ENCODE data around the gene MMAB.

MMAB gene

DNA sequence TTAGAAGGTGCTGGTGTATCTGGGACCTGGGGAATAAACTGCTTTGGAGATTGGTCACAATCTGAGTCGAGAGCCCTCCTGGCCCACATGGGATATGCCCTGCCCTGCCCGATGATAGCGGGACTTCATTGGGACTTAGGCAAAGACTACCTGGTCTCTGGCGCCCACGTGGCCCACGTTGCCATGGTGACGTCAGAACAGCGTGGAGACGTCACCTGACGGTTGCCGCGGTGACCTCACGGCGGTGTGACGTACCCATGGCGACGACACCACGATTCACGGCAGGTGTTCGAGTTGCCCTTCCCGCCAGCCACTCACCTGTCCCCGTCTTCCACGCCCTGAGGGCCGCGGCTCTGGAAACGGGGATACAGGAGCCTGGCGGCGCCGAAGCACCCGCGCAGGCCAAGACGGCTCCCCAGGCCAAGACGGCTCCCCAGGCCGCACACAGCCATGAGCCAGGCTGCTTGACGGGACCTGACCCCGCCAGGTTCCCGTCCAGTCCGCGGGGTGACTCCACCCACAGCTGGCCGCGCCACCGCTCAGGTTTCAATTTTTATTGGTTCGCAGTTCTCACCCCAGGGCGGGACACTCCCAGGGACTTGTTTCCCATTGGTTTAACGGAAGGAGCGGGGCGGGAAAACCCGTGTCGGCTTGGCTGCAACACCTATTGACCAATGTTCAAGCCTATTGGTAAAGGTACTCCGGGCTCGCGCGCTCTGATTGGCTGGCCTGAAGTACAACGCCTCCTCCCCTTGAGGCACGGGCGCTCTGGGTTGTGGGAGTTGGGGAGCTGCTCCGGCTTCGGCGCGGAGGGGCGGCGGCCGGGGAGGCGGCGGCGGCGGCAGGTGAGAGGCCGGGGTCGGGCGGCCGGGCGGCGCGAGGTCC lies at the start of gene MMAB, which contains the start of gene MVK:
Gene MMAB, minus strand, starts transcription at position 476 of the 885 bp plus-strand sequence. Its CDS starts 24 bp downstream, at position 452.
Gene MVK, plus strand, starts transcription at position 766 of the 885 bp plus-strand sequence. CDS start 1,029 bp downstream, outside the sequence.
- Histone ChIP-seq H3K27me3 (ENCODE audit: control insufficient read depth in 5 of 5, insufficient read depth in 4 of 5, low read length in 5 of 5) (no peaks in the 10 kb centered on the region), H3K36me3 (ENCODE audit: control insufficient read depth in 5 of 5, insufficient read depth in 5 of 5, low read length in 5 of 5) (peaks cover 0 to 40% (median 33%) of the 10 kb centered on the region in 5 donors), H3K27ac (ENCODE audit: low read depth, low read length) (peak within 1 kb of the TSS; percentile 50), H3K9ac (ENCODE audit: low read length in 5 of 5) (peak within 1 kb of the TSS; percentile 50 to 92 (median 84)), H3K4me3 (ENCODE audit: low read depth in 1 of 5, low read length in 5 of 5) (peak within 1 kb of the TSS; percentile 79 to 90 (median 88)), H3K9me3 (ENCODE audit: control insufficient read depth in 5 of 5, low read length in 5 of 5) (no peaks in the 10 kb centered on the region), H3K4me1 (ENCODE audit: control insufficient read depth in 5 of 5, insufficient read depth in 5 of 5, low read length in 5 of 5) (peaks cover 8 to 26% (median 20%) of the 10 kb centered on the region in 5 donors)

DNA sequence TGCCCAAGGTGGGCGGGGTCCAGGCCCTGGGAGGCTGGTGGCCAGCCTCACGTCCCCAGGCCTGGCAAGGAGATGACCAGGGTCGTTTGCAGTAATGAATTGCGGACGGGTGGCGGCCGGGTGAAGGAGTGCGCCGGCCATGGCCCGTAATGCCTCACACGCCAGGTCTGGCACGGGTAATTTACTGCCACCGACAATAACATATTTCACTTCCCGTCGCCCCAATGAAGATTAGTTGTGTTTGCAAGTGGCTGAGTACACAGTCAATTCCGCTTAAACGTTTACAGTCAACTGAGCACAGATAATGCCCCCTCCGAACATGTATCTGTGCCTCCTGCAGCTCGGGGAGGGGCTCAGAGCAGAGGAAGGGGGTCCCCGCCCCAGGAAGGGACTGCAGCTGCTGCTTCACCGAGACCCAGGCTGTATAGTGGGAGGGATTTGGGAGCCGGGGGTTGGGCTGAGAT lies 48.6 kb upstream of the MMAB start:
- H3K9ac ChIP-seq (ENCODE audit: low read length in 5 of 5), result no peak overlapping the region
- H3K27ac ChIP-seq (ENCODE audit: low read depth, low read length), result no peak overlapping the region
- peaks cover 0 to 4% (median 0%) of the 10 kb centered on the region in 5 donors for H3K4me1 ChIP-seq (ENCODE audit: control insufficient read depth in 5 of 5, insufficient read depth in 5 of 5, low read length in 5 of 5)
- no peak overlapping the region for H3K4me3 ChIP-seq (ENCODE audit: low read depth in 1 of 5, low read length in 5 of 5)
- no peaks in the 10 kb centered on the region for H3K9me3 ChIP-seq (ENCODE audit: control insufficient read depth in 5 of 5, low read length in 5 of 5)
- no peaks in the 10 kb centered on the region for H3K36me3 ChIP-seq (ENCODE audit: control insufficient read depth in 5 of 5, insufficient read depth in 5 of 5, low read length in 5 of 5)
- H3K27me3 ChIP-seq (ENCODE audit: control insufficient read depth in 5 of 5, insufficient read depth in 4 of 5, low read length in 5 of 5), result peaks cover 11 to 37% (median 32%) of the 10 kb centered on the region in 5 donors

- H3K36me3 ChIP-seq (ENCODE audit: control insufficient read depth in 5 of 5, insufficient read depth in 5 of 5, low read length in 5 of 5), result no peaks in the 10 kb centered on the region
- peaks cover 11 to 38% (median 29%) of the 10 kb centered on the region in 5 donors for H3K27me3 ChIP-seq (ENCODE audit: control insufficient read depth in 5 of 5, insufficient read depth in 4 of 5, low read length in 5 of 5)
- no peaks in the 10 kb centered on the region for H3K9me3 ChIP-seq (ENCODE audit: control insufficient read depth in 5 of 5, low read length in 5 of 5)
- H3K9ac ChIP-seq (ENCODE audit: low read length in 5 of 5), result no peak overlapping the region
- no peak overlapping the region for H3K27ac ChIP-seq (ENCODE audit: low read depth, low read length)
- peaks cover 0 to 4% (median 0%) of the 10 kb centered on the region in 5 donors for H3K4me1 ChIP-seq (ENCODE audit: control insufficient read depth in 5 of 5, insufficient read depth in 5 of 5, low read length in 5 of 5)
- no peak overlapping the region for H3K4me3 ChIP-seq (ENCODE audit: low read depth in 1 of 5, low read length in 5 of 5)
Observed at GRCh38 chr12:109621211-109621694, 47.9 kb upstream of the MMAB start.

GRCh38 chr12:109619002-109619604 lies 45.8 kb upstream of the MMAB start:
- no peaks in the 10 kb centered on the region for H3K9me3 ChIP-seq (ENCODE audit: control insufficient read depth in 5 of 5, low read length in 5 of 5)
- H3K27ac ChIP-seq (ENCODE audit: low read depth, low read length), result no peak overlapping the region
- no peak overlapping the region for H3K4me3 ChIP-seq (ENCODE audit: low read depth in 1 of 5, low read length in 5 of 5)
- no peak overlapping the region for H3K9ac ChIP-seq (ENCODE audit: low read length in 5 of 5)
- peaks cover 6 to 33% (median 20%) of the 10 kb centered on the region in 5 donors for H3K27me3 ChIP-seq (ENCODE audit: control insufficient read depth in 5 of 5, insufficient read depth in 4 of 5, low read length in 5 of 5)
- peaks cover 0 to 4% (median 0%) of the 10 kb centered on the region in 5 donors for H3K4me1 ChIP-seq (ENCODE audit: control insufficient read depth in 5 of 5, insufficient read depth in 5 of 5, low read length in 5 of 5)
- H3K36me3 ChIP-seq (ENCODE audit: control insufficient read depth in 5 of 5, insufficient read depth in 5 of 5, low read length in 5 of 5), result no peaks in the 10 kb centered on the region

GRCh38 chr12:109618082-109618481 lies 44.8 kb upstream of the MMAB start:
- no peaks in the 10 kb centered on the region for H3K36me3 ChIP-seq (ENCODE audit: control insufficient read depth in 5 of 5, insufficient read depth in 5 of 5, low read length in 5 of 5)

GRCh38 chr12:109617491-109617890 lies 44.2 kb upstream of the MMAB start:
- Histone ChIP-seq H3K27ac (ENCODE audit: low read depth, low read length) (no peak overlapping the region), H3K4me3 (ENCODE audit: low read depth in 1 of 5, low read length in 5 of 5) (no peak overlapping the region), H3K4me1 (ENCODE audit: control insufficient read depth in 5 of 5, insufficient read depth in 5 of 5, low read length in 5 of 5) (peaks cover 0 to 4% (median 0%) of the 10 kb centered on the region in 5 donors), H3K36me3 (ENCODE audit: control insufficient read depth in 5 of 5, insufficient read depth in 5 of 5, low read length in 5 of 5) (no peaks in the 10 kb centered on the region), H3K27me3 (ENCODE audit: control insufficient read depth in 5 of 5, insufficient read depth in 4 of 5, low read length in 5 of 5) (peaks cover 13 to 48% (median 29%) of the 10 kb centered on the region in 5 donors), H3K9me3 (ENCODE audit: control insufficient read depth in 5 of 5, low read length in 5 of 5) (no peaks in the 10 kb centered on the region), H3K9ac (ENCODE audit: low read length in 5 of 5) (no peak overlapping the region)

More at GRCh38 chr12:109618082-109618481, 44.8 kb upstream of the MMAB start:
- Histone ChIP-seq H3K4me1 (ENCODE audit: control insufficient read depth in 5 of 5, insufficient read depth in 5 of 5, low read length in 5 of 5) (peaks cover 0 to 4% (median 0%) of the 10 kb centered on the region in 5 donors), H3K9ac (ENCODE audit: low read length in 5 of 5) (no peak overlapping the region), H3K27me3 (ENCODE audit: control insufficient read depth in 5 of 5, insufficient read depth in 4 of 5, low read length in 5 of 5) (peaks cover 10 to 42% (median 25%) of the 10 kb centered on the region in 5 donors), H3K9me3 (ENCODE audit: control insufficient read depth in 5 of 5, low read length in 5 of 5) (no peaks in the 10 kb centered on the region), H3K27ac (ENCODE audit: low read depth, low read length) (no peak overlapping the region), H3K4me3 (ENCODE audit: low read depth in 1 of 5, low read length in 5 of 5) (no peak overlapping the region)

DNA sequence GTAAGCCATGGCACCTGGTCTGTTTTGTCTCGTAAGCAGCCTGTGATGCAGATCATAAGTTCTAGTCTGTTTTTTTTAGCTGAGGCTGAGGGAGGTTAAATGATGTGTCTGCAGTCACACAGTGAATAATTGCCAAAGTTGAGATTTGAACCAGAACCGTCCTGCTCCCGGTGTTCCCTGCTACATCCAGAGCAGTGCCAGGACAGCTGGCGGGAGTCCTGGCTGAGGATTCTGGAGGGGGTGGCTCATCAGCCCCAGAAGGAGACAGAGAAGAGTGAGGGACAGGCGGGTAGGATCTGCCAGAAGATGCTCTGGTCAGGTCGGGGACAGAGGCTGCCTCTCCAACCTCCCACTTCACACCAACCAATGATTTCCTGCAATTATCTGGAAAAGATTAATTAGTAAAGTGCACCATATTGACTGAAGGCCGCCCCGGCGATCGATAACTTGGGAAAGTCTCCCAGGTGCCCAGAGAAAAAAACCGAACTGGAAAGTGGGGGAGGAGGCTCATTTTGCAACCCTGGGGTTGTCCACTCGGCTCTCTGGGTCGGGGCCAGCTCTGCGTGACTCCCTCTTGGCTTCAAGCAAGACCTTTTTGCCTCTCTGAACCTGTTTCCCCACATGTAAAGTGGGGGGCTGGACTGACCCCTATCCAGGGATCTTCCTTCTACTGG lies 42.4 kb upstream of the MMAB start:
- Histone ChIP-seq H3K27ac (ENCODE audit: low read depth, low read length) (no peak overlapping the region), H3K4me1 (ENCODE audit: control insufficient read depth in 5 of 5, insufficient read depth in 5 of 5, low read length in 5 of 5) (no peaks in the 10 kb centered on the region), H3K36me3 (ENCODE audit: control insufficient read depth in 5 of 5, insufficient read depth in 5 of 5, low read length in 5 of 5) (no peaks in the 10 kb centered on the region), H3K9me3 (ENCODE audit: control insufficient read depth in 5 of 5, low read length in 5 of 5) (peaks cover 0 to under 1% (median 0%) of the 10 kb centered on the region in 5 donors), H3K9ac (ENCODE audit: low read length in 5 of 5) (no peak overlapping the region), H3K27me3 (ENCODE audit: control insufficient read depth in 5 of 5, insufficient read depth in 4 of 5, low read length in 5 of 5) (peaks cover 12 to 56% (median 34%) of the 10 kb centered on the region in 5 donors), H3K4me3 (ENCODE audit: low read depth in 1 of 5, low read length in 5 of 5) (no peak overlapping the region)

DNA sequence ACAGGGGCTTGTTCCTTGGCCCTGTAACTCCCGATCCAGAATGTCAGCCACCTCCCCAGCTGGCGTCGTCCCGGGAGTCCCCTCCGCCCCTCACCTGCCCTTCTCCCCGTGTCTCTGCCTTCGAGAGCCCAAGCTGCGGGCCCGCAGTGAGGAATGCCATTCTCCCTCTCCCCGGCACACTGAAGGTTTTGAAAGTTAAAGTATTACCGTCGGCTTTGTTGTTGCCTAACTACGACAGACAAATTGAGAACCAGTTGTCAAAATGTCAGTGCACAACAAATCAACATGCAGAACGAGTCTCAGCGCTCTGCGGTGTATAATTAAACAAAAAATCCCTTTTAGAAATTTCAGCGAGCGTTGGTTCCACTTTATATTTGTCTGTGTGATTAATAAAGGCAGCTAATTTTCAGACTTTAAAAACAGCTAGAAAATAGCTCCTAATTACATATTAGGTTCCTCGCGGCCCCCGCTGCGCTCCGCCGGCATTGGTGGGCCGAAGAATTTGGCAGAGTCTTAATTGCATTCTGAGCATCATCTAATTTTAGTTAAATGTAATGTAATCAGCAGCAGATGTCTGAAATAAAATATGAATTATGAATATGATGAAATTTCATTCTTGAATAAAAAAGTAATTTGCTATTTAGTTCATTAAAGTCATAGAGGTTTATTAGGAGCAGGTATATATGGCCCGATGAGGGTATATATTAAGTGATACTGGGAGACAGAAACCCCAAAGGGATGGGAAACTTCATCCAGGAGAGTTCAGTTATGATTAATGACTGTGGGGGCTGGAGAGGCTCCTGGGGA lies 40.5 kb upstream of the MMAB start:
- no peaks in the 10 kb centered on the region for H3K36me3 ChIP-seq (ENCODE audit: control insufficient read depth in 5 of 5, insufficient read depth in 5 of 5, low read length in 5 of 5)
- H3K27me3 ChIP-seq (ENCODE audit: control insufficient read depth in 5 of 5, insufficient read depth in 4 of 5, low read length in 5 of 5), result peaks cover 26 to 58% (median 42%) of the 10 kb centered on the region in 5 donors
- no peak overlapping the region for H3K4me3 ChIP-seq (ENCODE audit: low read depth in 1 of 5, low read length in 5 of 5)
- H3K27ac ChIP-seq (ENCODE audit: low read depth, low read length), result no peak overlapping the region
- H3K4me1 ChIP-seq (ENCODE audit: control insufficient read depth in 5 of 5, insufficient read depth in 5 of 5, low read length in 5 of 5), result no peaks in the 10 kb centered on the region
- no peak overlapping the region for H3K9ac ChIP-seq (ENCODE audit: low read length in 5 of 5)
- H3K9me3 ChIP-seq (ENCODE audit: control insufficient read depth in 5 of 5, low read length in 5 of 5), result peaks cover 0 to 4% (median 3%) of the 10 kb centered on the region in 5 donors

- Histone ChIP-seq H3K4me1 (ENCODE audit: control insufficient read depth in 5 of 5, insufficient read depth in 5 of 5, low read length in 5 of 5) (no peaks in the 10 kb centered on the region), H3K36me3 (ENCODE audit: control insufficient read depth in 5 of 5, insufficient read depth in 5 of 5, low read length in 5 of 5) (no peaks in the 10 kb centered on the region), H3K4me3 (ENCODE audit: low read depth in 1 of 5, low read length in 5 of 5) (no peak overlapping the region), H3K9ac (ENCODE audit: low read length in 5 of 5) (no peak overlapping the region), H3K27me3 (ENCODE audit: control insufficient read depth in 5 of 5, insufficient read depth in 4 of 5, low read length in 5 of 5) (peaks cover 26 to 58% (median 42%) of the 10 kb centered on the region in 5 donors), H3K27ac (ENCODE audit: low read depth, low read length) (no peak overlapping the region), H3K9me3 (ENCODE audit: control insufficient read depth in 5 of 5, low read length in 5 of 5) (peaks cover 0 to 4% (median 3%) of the 10 kb centered on the region in 5 donors)
Observed at GRCh38 chr12:109612975-109613502, 39.7 kb upstream of the MMAB start.
